H9 (cell line): Measurements from ENCODE around the gene MPZL1. TPM values are rescaled to one million over a fixed set of nuclear protein-coding genes. Genes with fewer than 3 reads are reported as not detected.

ENCODE experiments used
- DNase-seq: peaks from one replicate; pipeline ENCODE4 v3.0.0-alpha.2; 2017
- H2AFZ ChIP-seq: one replicate; pipeline ENCODE4 v1.6.1; 2013; ENCODE audit warnings: mild to moderate bottlenecking, low read length, control low read depth, moderate library complexity
- H2AK5ac ChIP-seq: 2 replicates; pipeline ENCODE4 v1.6.1; 2013; ENCODE audit warnings: low read length, control low read depth, mixed read lengths; ENCODE audit not compliant: insufficient read length
- H2BK120ac ChIP-seq: one replicate; pipeline ENCODE4 v1.6.1; 2013; ENCODE audit warnings: low read depth, mild to moderate bottlenecking, low read length, control low read depth, inconsistent platforms; ENCODE audit not compliant: poor library complexity, severe bottlenecking
- H2BK12ac ChIP-seq: 2 replicates; pipeline ENCODE4 v1.6.1; 2013; ENCODE audit warnings: low read length, control low read depth, mixed read lengths, low read depth; ENCODE audit not compliant: insufficient read length
- H2BK15ac ChIP-seq: 2 replicates; pipeline ENCODE4 v1.6.1; 2013; ENCODE audit warnings: low read depth, low read length, control low read depth
- H2BK20ac ChIP-seq: one replicate; pipeline ENCODE4 v1.6.1; 2013; ENCODE audit warnings: low read depth, mild to moderate bottlenecking, low read length, control low read depth, inconsistent platforms; ENCODE audit not compliant: poor library complexity, severe bottlenecking
- H2BK5ac ChIP-seq: 2 replicates; pipeline ENCODE4 v1.6.1; 2013; ENCODE audit warnings: low read length, control low read depth, mixed read lengths; ENCODE audit not compliant: insufficient read length
- H3K14ac ChIP-seq: 2 replicates; pipeline ENCODE4 v1.6.1; 2013; ENCODE audit warnings: low read length, control low read depth; ENCODE audit not compliant: insufficient read depth
- H3K18ac ChIP-seq: 2 replicates; pipeline ENCODE4 v1.6.1; 2013; ENCODE audit warnings: low read depth, mild to moderate bottlenecking, mixed read lengths, low read length, control low read depth; ENCODE audit not compliant: insufficient read length
- H3K23ac ChIP-seq: 2 replicates; pipeline ENCODE4 v1.6.1; 2013; ENCODE audit warnings: low read length, control low read depth, mixed read lengths, low read depth; ENCODE audit not compliant: insufficient read length
- H3K23me2 ChIP-seq: 2 replicates; pipeline ENCODE4 v1.6.1; 2013; ENCODE audit warnings: low read depth, mild to moderate bottlenecking, mixed read lengths, low read length, control low read depth; ENCODE audit not compliant: insufficient read length, poor library complexity, severe bottlenecking
- H3K27ac ChIP-seq: 2 replicates; pipeline ENCODE4 v1.5.1; 2013; ENCODE audit warnings: low read length, control low read depth, mixed read lengths, low read depth; ENCODE audit not compliant: insufficient read length
- H3K27me3 ChIP-seq: 2 replicates; pipeline ENCODE4 v1.6.1; 2013; ENCODE audit warnings: low read length, control low read depth, inconsistent platforms; ENCODE audit not compliant: insufficient read depth
- H3K4ac ChIP-seq: 2 replicates; pipeline ENCODE4 v1.6.1; 2013; ENCODE audit warnings: low read depth, mild to moderate bottlenecking, control low read depth, inconsistent platforms, low read length, moderate library complexity
- H3K4me1 ChIP-seq: 2 replicates; pipeline ENCODE4 v1.6.1; 2013; ENCODE audit warnings: low read length, control low read depth, inconsistent platforms; ENCODE audit not compliant: insufficient read depth
- H3K4me2 ChIP-seq: 2 replicates; pipeline ENCODE4 v1.6.1; 2013; ENCODE audit warnings: low read length, control low read depth, mixed read lengths; ENCODE audit not compliant: insufficient read length, insufficient read depth
- H3K56ac ChIP-seq: 2 replicates; pipeline ENCODE4 v1.6.1; 2013; ENCODE audit warnings: low read depth, mild to moderate bottlenecking, mixed read lengths, low read length, control low read depth; ENCODE audit not compliant: insufficient read length
- H3K79me1 ChIP-seq: 2 replicates; pipeline ENCODE4 v1.6.1; 2013; ENCODE audit warnings: low read depth, mild to moderate bottlenecking, moderate library complexity, low read length, control low read depth, inconsistent platforms; ENCODE audit not compliant: insufficient read depth, poor library complexity, severe bottlenecking
- H3K79me2 ChIP-seq: 2 replicates; pipeline ENCODE4 v1.6.1; 2013; ENCODE audit warnings: low read length, control low read depth, inconsistent platforms; ENCODE audit not compliant: insufficient read depth
- H3K9ac ChIP-seq: 2 replicates; pipeline ENCODE4 v1.6.1; 2013; ENCODE audit warnings: low read length, control low read depth, mixed read lengths; ENCODE audit not compliant: insufficient read length; ENCODE audit errors: extremely low read depth
- H3K9me3 ChIP-seq: one replicate; pipeline ENCODE4 v1.6.1; 2013; ENCODE audit warnings: low read depth, low read length, inconsistent platforms; ENCODE audit not compliant: control insufficient read depth
- H3T11ph ChIP-seq: one replicate; pipeline ENCODE4 v1.6.1; 2013; ENCODE audit warnings: mild to moderate bottlenecking, low read length, control low read depth, inconsistent platforms
- H4K20me1 ChIP-seq: one replicate; pipeline ENCODE4 v1.6.1; 2013; ENCODE audit not compliant: control insufficient read depth, insufficient read length, insufficient read depth
- H4K5ac ChIP-seq: 2 replicates; pipeline ENCODE4 v1.6.1; 2013; ENCODE audit warnings: low read depth, mild to moderate bottlenecking, mixed read lengths, low read length, control low read depth; ENCODE audit not compliant: insufficient read length
- H4K8ac ChIP-seq: replicated peaks from 2 replicates; pipeline ENCODE4 v1.6.1; 2013; ENCODE audit warnings: low read length, control low read depth, mixed read lengths, low read depth; ENCODE audit not compliant: insufficient read length
- H4K91ac ChIP-seq: 2 replicates; pipeline ENCODE4 v1.6.1; 2013; ENCODE audit warnings: low read depth, mild to moderate bottlenecking, moderate library complexity, mixed read lengths, low read length, control low read depth; ENCODE audit not compliant: insufficient read length
- H3K27ac Mint-ChIP-seq, 3 experiments: 2 replicates in 2 of 3; 3 replicates in 1 of 3; pipeline ENCODE4 v1.8.0; 2020 to 2021; ENCODE audit warnings: mixed read lengths in 3 of 3, mild to moderate bottlenecking in 1 of 3, moderate library complexity in 1 of 3
- H3K27me3 Mint-ChIP-seq: 2 replicates; pipeline ENCODE4 v1.8.0; 2021; ENCODE audit warnings: low read depth, mild to moderate bottlenecking, moderate library complexity, mixed read lengths
- H3K36me3 Mint-ChIP-seq, 3 experiments: 2 replicates in 2 of 3; 3 replicates in 1 of 3; pipeline ENCODE4 v1.8.0; 2020 to 2021; ENCODE audit warnings: low read depth in 3 of 3, mixed read lengths in 3 of 3; ENCODE audit not compliant: insufficient read depth in 1 of 3
- H3K4me1 Mint-ChIP-seq, 2 experiments: 2 replicates each; pipeline ENCODE4 v1.8.0; 2020; ENCODE audit warnings: mixed read lengths in 2 of 2
- H3K4me3 Mint-ChIP-seq, 2 experiments: 2 replicates in 1 of 2; 3 replicates in 1 of 2; pipeline ENCODE4 v1.8.0; 2020 to 2021; ENCODE audit warnings: mild to moderate bottlenecking in 2 of 2, mixed read lengths in 2 of 2, moderate library complexity in 1 of 2
- H3K9me3 Mint-ChIP-seq, 2 experiments: 2 replicates in 1 of 2; 3 replicates in 1 of 2; pipeline ENCODE4 v1.8.0; 2020; ENCODE audit warnings: mild to moderate bottlenecking in 2 of 2, mixed read lengths in 2 of 2, moderate library complexity in 1 of 2
- CTCF ChIP-seq: fragments of 200-600 bp; sonication (generic); conservative IDR thresholded peaks from 3 replicates; pipeline ENCODE4 v1.8.0; 2021; ENCODE audit warnings: antibody characterized with exemption, mild to moderate bottlenecking
- WGBS: extraction: QIAGEN DNeasy Blood & Tissue Kit; methylation state at CpG from one replicate; pipeline ENCODE4 v1.1.7; 2013; ENCODE audit warnings: missing lambda C conversion rate, low lambda C conversion rate, mixed read lengths; ENCODE audit not compliant: insufficient read length; ENCODE audit errors: extremely low coverage; 5-methylcytosine and 5-hydroxymethylcytosine counted together
- total RNA-seq: library from RNA; stranded (reverse); gene quantifications from 2 replicates; pipeline ENCODE4 v1.2.1, GENCODE V29; 2021

The MPZL1 gene
- total RNA-seq, 1 experiment from 2014 or later, result 60.7 TPM

GRCh38 chr1:167820684-167821355 lies 99.0 kb downstream of the MPZL1 start:
- no peak overlapping the region for H2BK5ac ChIP-seq
- H3K79me1 ChIP-seq, result no peaks in the 10 kb centered on the region
- no peak overlapping the region for H2BK15ac ChIP-seq
- H3K27me3 Mint-ChIP-seq, result 0 out of 2 replicates have a peak, but pooled peaks cover 2% of the 10 kb centered on the region
- no peak overlapping the region for H3K4me2 ChIP-seq
- H2BK20ac ChIP-seq, result no peak overlapping the region
- H3K23ac ChIP-seq, result no peak overlapping the region
- no peaks in the 10 kb centered on the region for H3K79me2 ChIP-seq
- H3T11ph ChIP-seq, result no peak overlapping the region
- TF ChIP-seq CTCF, result no peak
- peaks cover 6% of the 10 kb centered on the region; the same call in 1 of the 2 replicates for H3K4me1 ChIP-seq
- no peak overlapping the region for H3K27ac ChIP-seq
- no peak overlapping the region for H4K91ac ChIP-seq
- peaks cover 2 to 5% of the 10 kb centered on the region in 2 experiments; a peak in 2 of 5 replicates for H3K9me3 Mint-ChIP-seq
- no peak overlapping the region for H2BK12ac ChIP-seq
- no peak overlapping the region for H2AFZ ChIP-seq
- no peaks in the 10 kb centered on the region for H3K9me3 ChIP-seq
- H3K18ac ChIP-seq, result no peak overlapping the region
- peaks cover 25% of the 10 kb centered on the region in 2 experiments for H3K4me1 Mint-ChIP-seq
- H3K36me3 Mint-ChIP-seq, result peaks cover 0 to 7% (median 3%) of the 10 kb centered on the region in 3 experiments; a peak in 5 of 7 replicates
- H3K27ac Mint-ChIP-seq, result no peak overlapping the region; a peak in 1 of 7 replicates
- H3K4me3 Mint-ChIP-seq, result no peak overlapping the region
- no peak overlapping the region for H3K14ac ChIP-seq
- no peak overlapping the region for H4K5ac ChIP-seq
- H4K8ac ChIP-seq, result no peak overlapping the region
- H3K23me2 ChIP-seq, result no peaks in the 10 kb centered on the region
- DNase-seq, result peak; percentile 38
- no peak overlapping the region for H3K4ac ChIP-seq
- H2AK5ac ChIP-seq, result no peak overlapping the region
- no peaks in the 10 kb centered on the region for H3K27me3 ChIP-seq
- H3K56ac ChIP-seq, result no peak overlapping the region
- no CpG with 5 or more reads among the region's 12 CpGs for WGBS
- H4K20me1 ChIP-seq, result no peaks in the 10 kb centered on the region
- no peak overlapping the region for H2BK120ac ChIP-seq
- H3K9ac ChIP-seq, result no peak overlapping the region
